HL-60 (cell line): ENCODE results near the gene PTEN.
"Not testable (repeated sequence)": the region's sequence is repeated elsewhere in the genome, so short reads cannot be mapped to it uniquely, and the experiment has no call there.

Source experiments
- DNase-seq, 2 experiments: peaks; one replicate each; pipeline ENCODE4 v3.0.0-alpha.2; 2010 to 2020; ENCODE audit warnings: low read depth in 1 of 2, low spot score in 1 of 2
- H3K27ac ChIP-seq: fragments of 250-450 bp; sonication (Bioruptor Pico); replicated peaks from 2 replicates; pipeline ENCODE4 v1.5.1; 2020; ENCODE audit warnings: mild to moderate bottlenecking, moderate library complexity
- H3K27me3 ChIP-seq: fragments of 250-450 bp; sonication (Bioruptor Pico); 2 replicates; pipeline ENCODE4 v1.5.1; 2021; ENCODE audit warnings: mild to moderate bottlenecking, moderate library complexity; ENCODE audit not compliant: insufficient read depth, poor library complexity, severe bottlenecking
- H3K4me3 ChIP-seq: replicated peaks from 2 replicates; pipeline ENCODE4 v1.5.1; 2011; ENCODE audit warnings: mild to moderate bottlenecking, control low read depth, low read length; ENCODE audit not compliant: insufficient read depth
- GABPA ChIP-seq: IDR thresholded peaks from 2 replicates; pipeline ENCODE4 v1.6.1; 2012; ENCODE audit warnings: low read depth
- POLR2AphosphoS5 ChIP-seq: IDR thresholded peaks from 2 replicates; pipeline ENCODE4 v1.6.1; 2012; ENCODE audit warnings: low read depth
- SPI1 ChIP-seq: IDR thresholded peaks from 2 replicates; pipeline ENCODE4 v1.6.1; 2012; ENCODE audit warnings: low read depth, mild to moderate bottlenecking, borderline replicate concordance
- TF ChIP-seq, protein P1 (sequence below): IDR thresholded peaks from one replicate; pipeline ENCODE4 v1.5.1; 2011; ENCODE audit warnings: low read length, control low read depth, inconsistent platforms; ENCODE audit not compliant: insufficient read depth
- TF ChIP-seq, protein P2 (sequence below): IDR thresholded peaks from 2 replicates; pipeline ENCODE4 v1.6.1; 2012; ENCODE audit warnings: low read depth; ENCODE audit not compliant: insufficient replicate concordance

The PTEN gene

DNA sequence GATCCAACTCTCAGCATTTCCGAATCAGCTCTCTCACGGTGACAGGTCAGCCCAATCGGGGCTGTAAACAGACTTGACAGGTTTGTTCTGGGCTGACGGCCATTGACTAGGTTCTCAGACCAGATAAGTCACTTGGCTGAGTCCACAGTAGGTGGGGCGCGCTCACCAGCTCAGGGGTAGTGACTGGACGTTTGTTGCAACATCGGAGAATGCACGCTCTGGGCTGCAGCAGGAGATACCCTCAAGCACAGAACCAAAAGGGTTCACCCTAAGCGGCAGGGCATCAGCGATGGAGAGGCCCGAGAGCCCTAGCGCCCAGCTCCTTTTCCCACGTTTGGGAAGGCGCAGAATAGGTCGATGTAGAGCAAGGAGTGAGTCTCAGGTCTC is 1.9 kb upstream of the PTEN start:
- H3K4me3 ChIP-seq = peak overlapping the region; percentile 86
- TF ChIP-seq POLR2AphosphoS5 (no peak), SPI1 (no peak), GABPA (no peak)
- TF ChIP-seq, protein P1, sequence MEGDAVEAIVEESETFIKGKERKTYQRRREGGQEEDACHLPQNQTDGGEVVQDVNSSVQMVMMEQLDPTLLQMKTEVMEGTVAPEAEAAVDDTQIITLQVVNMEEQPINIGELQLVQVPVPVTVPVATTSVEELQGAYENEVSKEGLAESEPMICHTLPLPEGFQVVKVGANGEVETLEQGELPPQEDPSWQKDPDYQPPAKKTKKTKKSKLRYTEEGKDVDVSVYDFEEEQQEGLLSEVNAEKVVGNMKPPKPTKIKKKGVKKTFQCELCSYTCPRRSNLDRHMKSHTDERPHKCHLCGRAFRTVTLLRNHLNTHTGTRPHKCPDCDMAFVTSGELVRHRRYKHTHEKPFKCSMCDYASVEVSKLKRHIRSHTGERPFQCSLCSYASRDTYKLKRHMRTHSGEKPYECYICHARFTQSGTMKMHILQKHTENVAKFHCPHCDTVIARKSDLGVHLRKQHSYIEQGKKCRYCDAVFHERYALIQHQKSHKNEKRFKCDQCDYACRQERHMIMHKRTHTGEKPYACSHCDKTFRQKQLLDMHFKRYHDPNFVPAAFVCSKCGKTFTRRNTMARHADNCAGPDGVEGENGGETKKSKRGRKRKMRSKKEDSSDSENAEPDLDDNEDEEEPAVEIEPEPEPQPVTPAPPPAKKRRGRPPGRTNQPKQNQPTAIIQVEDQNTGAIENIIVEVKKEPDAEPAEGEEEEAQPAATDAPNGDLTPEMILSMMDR = no peak
- TF ChIP-seq, protein P2, sequence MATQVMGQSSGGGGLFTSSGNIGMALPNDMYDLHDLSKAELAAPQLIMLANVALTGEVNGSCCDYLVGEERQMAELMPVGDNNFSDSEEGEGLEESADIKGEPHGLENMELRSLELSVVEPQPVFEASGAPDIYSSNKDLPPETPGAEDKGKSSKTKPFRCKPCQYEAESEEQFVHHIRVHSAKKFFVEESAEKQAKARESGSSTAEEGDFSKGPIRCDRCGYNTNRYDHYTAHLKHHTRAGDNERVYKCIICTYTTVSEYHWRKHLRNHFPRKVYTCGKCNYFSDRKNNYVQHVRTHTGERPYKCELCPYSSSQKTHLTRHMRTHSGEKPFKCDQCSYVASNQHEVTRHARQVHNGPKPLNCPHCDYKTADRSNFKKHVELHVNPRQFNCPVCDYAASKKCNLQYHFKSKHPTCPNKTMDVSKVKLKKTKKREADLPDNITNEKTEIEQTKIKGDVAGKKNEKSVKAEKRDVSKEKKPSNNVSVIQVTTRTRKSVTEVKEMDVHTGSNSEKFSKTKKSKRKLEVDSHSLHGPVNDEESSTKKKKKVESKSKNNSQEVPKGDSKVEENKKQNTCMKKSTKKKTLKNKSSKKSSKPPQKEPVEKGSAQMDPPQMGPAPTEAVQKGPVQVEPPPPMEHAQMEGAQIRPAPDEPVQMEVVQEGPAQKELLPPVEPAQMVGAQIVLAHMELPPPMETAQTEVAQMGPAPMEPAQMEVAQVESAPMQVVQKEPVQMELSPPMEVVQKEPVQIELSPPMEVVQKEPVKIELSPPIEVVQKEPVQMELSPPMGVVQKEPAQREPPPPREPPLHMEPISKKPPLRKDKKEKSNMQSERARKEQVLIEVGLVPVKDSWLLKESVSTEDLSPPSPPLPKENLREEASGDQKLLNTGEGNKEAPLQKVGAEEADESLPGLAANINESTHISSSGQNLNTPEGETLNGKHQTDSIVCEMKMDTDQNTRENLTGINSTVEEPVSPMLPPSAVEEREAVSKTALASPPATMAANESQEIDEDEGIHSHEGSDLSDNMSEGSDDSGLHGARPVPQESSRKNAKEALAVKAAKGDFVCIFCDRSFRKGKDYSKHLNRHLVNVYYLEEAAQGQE = no peak
- peak overlapping the region; percentile 91 for H3K27ac ChIP-seq
- DNase-seq = peak; percentile 76 to 81
- H3K27me3 ChIP-seq = no peaks in the 10 kb centered on the region

DNA sequence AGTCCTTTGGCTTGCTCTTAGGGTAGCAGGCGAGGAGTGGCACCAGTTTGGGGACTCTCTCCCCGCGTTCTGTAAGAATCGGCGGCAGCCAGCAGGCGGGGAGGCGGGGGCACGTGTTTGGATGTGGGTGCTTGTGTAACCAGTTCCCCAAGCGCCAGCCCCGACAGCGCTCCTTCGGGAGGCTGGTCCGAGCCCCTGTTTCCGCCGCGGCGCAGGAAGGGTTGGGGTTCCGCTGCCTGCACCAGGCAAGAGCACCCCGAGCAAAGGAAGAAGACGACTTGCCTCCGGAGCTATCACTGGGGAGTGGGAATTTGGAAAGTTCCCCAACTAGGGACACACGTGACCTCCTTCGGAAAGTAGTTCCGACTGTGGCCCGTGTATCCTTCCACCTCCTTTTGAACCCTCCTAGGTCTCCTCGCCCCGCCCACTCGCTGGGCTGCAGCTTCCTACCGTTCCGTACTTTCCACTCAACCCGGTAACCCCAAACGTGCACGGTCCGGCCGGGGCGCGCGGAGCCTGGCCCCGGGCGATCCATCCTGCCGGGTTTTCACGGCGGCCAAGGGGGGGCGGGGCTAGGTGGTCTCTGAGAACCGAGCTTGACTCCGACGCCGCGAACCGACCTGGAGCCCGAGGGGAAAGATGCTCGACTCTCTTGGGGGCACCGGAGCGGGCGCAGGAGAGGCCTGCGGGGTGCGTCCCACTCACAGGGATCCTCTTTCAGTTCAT is 1.3 kb upstream of the PTEN start:
- Histone ChIP-seq H3K27ac (peak overlapping the region; percentile 91), H3K27me3 (no peaks in the 10 kb centered on the region), H3K4me3 (peak overlapping the region; percentile 86)
- peak; percentile 98 to 99 for DNase-seq
- TF ChIP-seq, protein P2 = peak; percentile 65
- TF ChIP-seq, protein P1 = no peak
- TF ChIP-seq POLR2AphosphoS5 (peak; percentile 95), SPI1 (peak; percentile 5; the same call in 1 of the 2 replicates), GABPA (peak; percentile 74; the same call in 1 of the 2 replicates)

DNA sequence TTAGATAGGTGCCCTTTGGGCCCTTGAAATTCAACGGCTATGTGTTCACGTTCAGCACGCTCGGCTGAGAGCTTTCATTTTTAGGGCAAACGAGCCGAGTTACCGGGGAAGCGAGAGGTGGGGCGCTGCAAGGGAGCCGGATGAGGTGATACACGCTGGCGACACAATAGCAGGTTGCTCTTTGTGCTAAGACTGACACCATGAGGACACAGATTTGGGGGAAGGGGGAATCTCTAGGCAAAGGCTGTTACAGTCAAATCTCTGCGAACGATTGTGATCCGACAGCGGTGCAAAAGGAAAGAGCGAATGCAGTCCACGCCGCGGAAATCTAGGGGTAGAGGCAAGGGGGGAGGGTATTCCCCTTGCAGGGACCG is 759 bp upstream of the PTEN start:
- no peak for DNase-seq

DNA sequence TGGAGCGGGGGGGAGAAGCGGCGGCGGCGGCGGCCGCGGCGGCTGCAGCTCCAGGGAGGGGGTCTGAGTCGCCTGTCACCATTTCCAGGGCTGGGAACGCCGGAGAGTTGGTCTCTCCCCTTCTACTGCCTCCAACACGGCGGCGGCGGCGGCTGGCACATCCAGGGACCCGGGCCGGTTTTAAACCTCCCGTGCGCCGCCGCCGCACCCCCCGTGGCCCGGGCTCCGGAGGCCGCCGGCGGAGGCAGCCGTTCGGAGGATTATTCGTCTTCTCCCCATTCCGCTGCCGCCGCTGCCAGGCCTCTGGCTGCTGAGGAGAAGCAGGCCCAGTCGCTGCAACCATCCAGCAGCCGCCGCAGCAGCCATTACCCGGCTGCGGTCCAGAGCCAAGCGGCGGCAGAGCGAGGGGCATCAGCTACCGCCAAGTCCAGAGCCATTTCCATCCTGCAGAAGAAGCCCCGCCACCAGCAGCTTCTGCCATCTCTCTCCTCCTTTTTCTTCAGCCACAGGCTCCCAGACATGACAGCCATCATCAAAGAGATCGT is 598 bp downstream of the PTEN start:
- H3K27ac ChIP-seq = peak overlapping the region; percentile 66
- DNase-seq, H3K27me3 ChIP-seq: not testable (repeated sequence)
- peak overlapping the region; percentile 86 for H3K4me3 ChIP-seq

More for the DNA sequence above, 759 bp upstream of the PTEN start:
- Histone ChIP-seq H3K27ac (peak overlapping the region; percentile 91), H3K4me3 (peak overlapping the region; percentile 86), H3K27me3 (no peaks in the 10 kb centered on the region)
- TF ChIP-seq, protein P1 = no peak
- no peak for TF ChIP-seq SPI1
- TF ChIP-seq, protein P2 = no peak
- TF ChIP-seq GABPA = no peak
- no peak for TF ChIP-seq POLR2AphosphoS5
